DMS79 (cell line): ENCODE results near the gene GABRB2.

Experiments
- DNase-seq: peaks from one replicate; lab custom pipeline; 2025; lab: John Stamatoyannopoulos, UW

The GABRB2 gene

GRCh38 chr5:161387121-161387520 lies 159.4 kb downstream of the GABRB2 start:
- no peak for DNase-seq

GRCh38 chr5:161385027-161385426 lies 161.5 kb downstream of the GABRB2 start:
- DNase-seq = no peak

GRCh38 chr5:161382685-161383084 lies 163.8 kb downstream of the GABRB2 start:
- no peak for DNase-seq

- no peak for DNase-seq
Observed at GRCh38 chr5:161380486-161380885, 166.0 kb downstream of the GABRB2 start.

GRCh38 chr5:161378701-161379100 lies 167.8 kb downstream of the GABRB2 start:
- DNase-seq = peak; percentile 40

GRCh38 chr5:161376034-161376433 lies 170.5 kb downstream of the GABRB2 start:
- no peak for DNase-seq

- no peak for DNase-seq
Observed at GRCh38 chr5:161373345-161373707, 173.2 kb downstream of the GABRB2 start.

GRCh38 chr5:161372682-161373344 lies 173.7 kb downstream of the GABRB2 start:
- DNase-seq = no peak

- no peak for DNase-seq
Observed at GRCh38 chr5:161369022-161369421, 177.5 kb downstream of the GABRB2 start.

- DNase-seq = no peak
Observed at GRCh38 chr5:161358446-161358845, 188.1 kb downstream of the GABRB2 start.

GRCh38 chr5:161344234-161344633 lies 202.3 kb downstream of the GABRB2 start:
- no peak for DNase-seq

- DNase-seq = no peak
Observed at GRCh38 chr5:161342886-161343285, 203.6 kb downstream of the GABRB2 start.

GRCh38 chr5:161340012-161340411 lies 206.5 kb downstream of the GABRB2 start:
- no peak for DNase-seq

GRCh38 chr5:161333194-161333880 lies 213.2 kb downstream of the GABRB2 start:
- DNase-seq = no peak

GRCh38 chr5:161332343-161332742 lies 214.2 kb downstream of the GABRB2 start:
- DNase-seq = no peak

- DNase-seq = no peak
Observed at GRCh38 chr5:161314033-161314432, 232.5 kb downstream of the GABRB2 start.

GRCh38 chr5:161312882-161313281 lies 233.6 kb downstream of the GABRB2 start:
- no peak for DNase-seq

- DNase-seq = no peak
Observed at GRCh38 chr5:161311965-161312364, 234.6 kb downstream of the GABRB2 start.

- DNase-seq = no peak
Observed at GRCh38 chr5:161311146-161311708, 235.3 kb downstream of the GABRB2 start.

- DNase-seq = no peak
Observed at GRCh38 chr5:161306351-161306995, 240.1 kb downstream of the GABRB2 start.

- DNase-seq = no peak
Observed at GRCh38 chr5:161305601-161306000, 240.9 kb downstream of the GABRB2 start.

GRCh38 chr5:161302559-161302958 lies 244.0 kb downstream of the GABRB2 start:
- DNase-seq = no peak

GRCh38 chr5:161301586-161301985 lies 244.9 kb downstream of the GABRB2 start:
- no peak for DNase-seq
